SHP77 treated with DMSO at 0.1 percent for 48 hours (cell line): ENCODE results near the gene MRPS10.
"Not testable (repeated sequence)": the region's sequence is repeated elsewhere in the genome, so short reads cannot be mapped to it uniquely, and the experiment has no call there.

Source experiments
- DNase-seq: peaks from one replicate; lab custom pipeline; 2025; lab: John Stamatoyannopoulos, UW

Gene MRPS10

DNA sequence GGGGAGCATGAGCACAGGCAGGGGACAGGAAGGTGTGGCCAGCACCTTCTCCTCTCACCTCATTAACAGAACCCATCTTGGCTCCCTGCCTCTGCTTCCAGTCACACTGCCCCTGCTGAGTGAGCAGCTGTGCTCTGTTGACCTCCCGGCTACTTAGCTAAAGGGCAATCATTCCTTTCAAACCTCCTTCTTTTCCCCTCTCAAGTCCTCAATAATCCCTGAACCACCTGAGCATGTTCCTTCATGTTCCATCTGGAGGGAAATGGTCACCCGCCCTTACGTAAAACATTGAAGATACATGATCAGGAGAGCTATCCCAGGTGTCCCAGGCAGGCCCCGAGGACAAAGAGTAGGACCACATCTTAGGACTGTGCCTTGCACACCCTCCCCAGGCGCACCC is 21.7 kb upstream of the MRPS10 start:
- no peak for DNase-seq

DNA sequence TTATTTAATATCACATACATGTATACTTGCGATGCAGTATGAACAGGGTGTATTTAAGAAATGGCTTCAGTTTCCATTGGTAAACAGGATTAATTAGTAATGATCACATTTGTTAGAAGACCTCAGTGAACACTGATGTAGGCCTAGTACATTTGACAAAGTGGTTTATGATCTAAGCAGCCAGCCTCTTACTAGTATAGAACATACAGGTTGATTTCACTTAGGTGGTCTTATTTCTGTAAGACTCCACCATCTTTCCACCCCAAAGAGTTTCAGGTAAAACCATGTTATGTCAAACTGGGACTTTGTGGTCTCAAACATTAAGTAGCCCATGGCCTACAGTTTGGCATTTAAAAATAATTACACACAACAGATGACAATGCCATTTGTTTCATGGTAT is 20.2 kb upstream of the MRPS10 start:
- no peak for DNase-seq

DNA sequence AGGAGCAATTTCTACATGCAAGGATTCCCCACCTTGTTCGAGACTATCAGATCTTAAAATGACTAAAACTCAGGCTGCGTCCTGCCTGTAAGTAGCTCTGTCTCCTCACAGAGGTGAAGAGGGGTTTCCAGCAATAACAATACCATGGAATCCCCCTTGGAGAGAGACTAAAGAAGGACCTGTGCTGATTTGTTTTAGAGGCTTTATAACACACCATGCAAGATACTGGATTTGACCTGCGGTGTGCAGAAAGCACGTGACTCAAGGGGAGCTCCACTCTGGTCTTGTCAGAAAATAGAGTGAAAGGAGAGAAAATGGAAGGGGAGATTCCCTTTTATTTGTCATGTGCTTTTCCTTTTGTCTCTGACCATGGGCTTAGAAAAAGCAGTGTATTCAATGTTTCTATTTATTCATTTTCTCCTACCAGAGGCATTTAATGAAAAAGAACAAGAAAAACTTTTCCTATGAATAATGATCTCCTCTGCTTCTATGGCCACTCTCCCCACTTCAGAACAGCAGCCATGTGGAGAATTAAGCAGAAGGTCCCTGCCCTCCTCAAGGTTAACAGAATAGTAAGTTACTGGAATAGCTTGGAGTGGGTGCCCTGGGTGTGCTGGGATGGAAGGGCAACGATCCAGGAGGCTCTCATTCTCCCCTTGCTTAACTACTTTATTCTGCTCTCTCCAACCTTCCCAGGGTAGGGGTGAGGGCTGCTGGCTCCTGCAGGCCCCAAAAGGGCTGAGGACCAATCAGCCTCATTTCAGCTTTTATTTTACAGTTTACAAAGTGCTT is 19.2 kb upstream of the MRPS10 start:
- DNase-seq: no peak

DNA sequence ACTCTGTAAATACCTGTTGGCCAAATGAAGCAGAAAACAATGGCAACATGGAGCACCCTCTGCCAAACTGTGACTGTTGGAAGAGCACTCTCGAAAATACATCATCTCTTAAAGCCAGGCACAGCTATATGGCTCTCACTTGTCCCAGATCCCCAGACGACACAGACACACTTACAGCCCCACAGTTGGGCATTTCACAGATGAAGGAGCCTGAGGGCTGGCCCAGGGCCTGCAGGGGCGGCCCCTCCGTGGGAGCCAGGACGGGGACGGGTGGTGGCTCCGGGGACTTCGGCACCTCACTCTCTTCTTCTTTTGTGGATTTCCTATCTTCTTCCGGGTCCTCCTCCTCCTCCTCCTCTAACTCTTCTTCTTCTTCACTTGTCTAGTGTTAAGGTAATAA is 18.4 kb upstream of the MRPS10 start:
- no peak for DNase-seq

DNA sequence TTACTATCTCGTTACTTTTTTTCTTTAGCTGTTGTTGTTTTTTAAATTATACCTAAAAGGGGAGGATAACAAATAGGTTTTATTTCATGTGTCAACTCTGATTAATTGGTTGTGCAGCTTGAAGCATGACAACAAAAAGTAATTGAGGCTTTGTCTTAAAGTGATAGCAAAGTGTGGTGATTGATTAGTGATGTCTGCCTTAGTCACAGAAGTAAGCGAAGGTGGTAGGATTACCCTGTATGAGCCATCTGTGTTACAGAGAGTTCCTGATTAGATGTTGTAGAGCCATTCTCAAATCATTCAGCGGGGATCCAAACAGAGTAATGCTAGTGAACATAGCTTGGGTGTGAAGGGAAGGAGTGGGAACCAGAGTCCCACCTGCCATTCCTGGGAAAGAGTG is 14.4 kb upstream of the MRPS10 start:
- DNase-seq: no peak

DNA sequence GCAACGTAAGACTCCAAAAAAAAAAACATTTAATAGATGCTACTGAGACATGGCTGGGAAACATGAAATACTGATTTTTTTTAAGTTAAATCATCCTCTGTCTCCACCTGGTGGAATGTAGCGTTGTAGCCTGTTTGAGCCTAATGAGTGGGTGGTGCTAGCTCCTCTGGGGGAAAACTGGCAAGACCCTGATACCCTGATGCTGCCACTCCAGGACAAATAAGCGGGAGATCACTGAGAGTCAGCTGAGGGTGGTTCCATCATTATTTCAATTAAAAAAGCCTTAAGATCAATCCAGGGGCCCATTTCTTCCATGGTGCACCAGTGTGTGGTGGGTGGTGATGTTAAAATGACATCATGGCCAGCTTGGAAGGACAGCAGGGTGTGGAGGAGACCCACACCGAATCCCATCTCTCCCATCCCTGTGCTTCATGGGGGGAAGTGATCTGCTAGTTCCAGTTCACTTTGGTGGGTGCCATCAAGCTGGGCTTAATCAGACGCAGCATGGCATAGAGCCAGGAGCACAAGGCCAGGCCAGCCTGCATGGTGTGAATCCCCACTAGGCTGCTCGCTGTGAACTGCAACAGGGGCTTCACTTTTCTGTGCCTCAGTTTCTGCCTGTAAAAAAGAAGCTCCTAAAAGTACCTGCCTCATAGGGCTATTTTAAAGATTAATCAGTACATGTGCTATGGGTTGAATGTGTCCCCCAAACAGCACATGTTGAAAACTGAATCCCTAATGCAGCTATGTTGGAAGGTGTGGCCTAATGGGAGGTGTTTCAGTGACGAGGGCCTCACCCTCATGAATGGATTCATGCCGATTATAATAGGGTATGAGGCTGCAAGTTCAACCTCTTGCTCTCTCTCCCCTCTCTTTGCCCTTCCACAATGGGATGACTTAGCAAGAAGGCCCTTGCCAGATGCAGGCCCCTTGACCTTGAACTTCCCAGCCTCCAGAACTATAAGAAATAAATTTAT is 13.0 kb upstream of the MRPS10 start:
- no peak for DNase-seq

DNA sequence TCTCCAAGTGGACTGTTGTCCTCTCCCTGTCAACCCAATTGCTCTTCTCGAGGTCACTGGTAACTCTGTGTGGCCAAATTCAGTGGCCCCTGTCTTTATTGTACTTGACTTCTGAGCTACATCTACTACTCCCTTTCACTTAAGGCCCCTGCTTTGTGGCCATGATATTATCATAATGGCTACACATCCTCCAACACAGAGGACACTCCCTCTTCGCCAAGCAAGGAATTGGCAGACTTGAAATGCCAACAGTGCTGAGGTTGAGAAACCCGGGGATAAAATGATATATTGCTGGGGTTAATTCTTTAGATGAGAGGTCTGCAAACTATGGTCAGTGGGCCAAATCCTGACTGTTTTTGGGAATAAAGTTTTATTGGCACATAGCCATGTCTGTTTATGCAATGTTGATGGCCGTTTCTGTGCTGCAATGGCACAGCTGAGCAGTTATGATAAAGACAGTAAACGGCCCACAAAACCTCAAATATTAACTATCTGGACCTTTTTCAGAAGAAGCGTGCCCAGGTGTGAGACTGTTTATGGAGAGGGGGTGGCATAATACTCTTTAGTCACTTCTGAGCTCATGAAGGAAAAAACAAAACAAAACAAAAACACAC is 12.0 kb upstream of the MRPS10 start:
- DNase-seq: no peak

DNA sequence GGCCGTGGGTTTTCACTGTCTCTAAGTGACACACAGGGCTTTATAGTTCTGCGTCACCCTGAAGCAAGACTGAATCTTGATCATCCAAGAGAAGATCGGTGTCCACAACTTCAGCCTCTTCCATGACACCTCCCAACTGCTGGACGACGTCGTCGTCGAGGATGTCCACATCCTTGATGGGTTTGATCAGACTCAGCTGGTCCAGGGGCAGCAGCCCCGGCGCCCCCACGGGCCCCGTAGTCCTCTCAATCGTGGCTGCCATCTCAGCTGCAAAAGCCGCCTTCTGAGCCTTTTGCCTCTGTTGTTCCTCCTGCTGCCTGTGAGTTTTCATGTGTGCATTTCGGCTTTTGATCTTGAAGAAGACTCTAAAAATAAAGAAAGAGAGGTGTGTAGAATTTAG is 10.6 kb upstream of the MRPS10 start:
- DNase-seq: no peak

DNA sequence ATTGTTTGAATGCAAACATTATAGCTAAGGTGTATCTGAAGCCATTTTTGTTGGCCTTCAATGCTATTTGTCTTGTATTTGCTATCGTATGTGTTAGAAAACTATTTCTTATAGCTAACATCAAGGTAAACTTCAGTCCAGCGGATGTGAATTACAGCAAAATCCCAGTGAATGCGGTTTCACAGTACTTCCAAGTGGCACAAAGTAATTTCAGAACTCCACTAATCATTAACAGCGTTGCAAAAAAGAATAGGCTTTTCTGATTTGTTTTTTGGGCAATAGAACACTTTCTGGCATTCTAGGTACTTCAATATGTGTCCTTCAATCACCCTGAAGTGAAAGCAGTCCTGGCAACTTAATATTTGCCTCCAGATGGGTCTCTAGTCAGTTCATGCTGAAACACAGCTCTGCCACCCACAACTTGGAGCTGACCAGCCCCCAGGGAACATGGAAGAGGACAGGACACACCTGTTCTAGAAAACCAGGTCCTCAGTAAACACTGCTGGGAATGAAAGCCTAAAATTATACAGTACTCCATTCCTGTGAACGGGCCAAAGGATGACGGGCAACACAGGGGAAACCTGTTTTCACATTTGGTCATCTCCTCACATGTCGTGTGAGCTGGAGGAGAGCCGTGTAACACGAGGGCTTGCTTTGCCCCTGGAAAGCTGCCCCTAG is 9.7 kb upstream of the MRPS10 start:
- no peak for DNase-seq

DNA sequence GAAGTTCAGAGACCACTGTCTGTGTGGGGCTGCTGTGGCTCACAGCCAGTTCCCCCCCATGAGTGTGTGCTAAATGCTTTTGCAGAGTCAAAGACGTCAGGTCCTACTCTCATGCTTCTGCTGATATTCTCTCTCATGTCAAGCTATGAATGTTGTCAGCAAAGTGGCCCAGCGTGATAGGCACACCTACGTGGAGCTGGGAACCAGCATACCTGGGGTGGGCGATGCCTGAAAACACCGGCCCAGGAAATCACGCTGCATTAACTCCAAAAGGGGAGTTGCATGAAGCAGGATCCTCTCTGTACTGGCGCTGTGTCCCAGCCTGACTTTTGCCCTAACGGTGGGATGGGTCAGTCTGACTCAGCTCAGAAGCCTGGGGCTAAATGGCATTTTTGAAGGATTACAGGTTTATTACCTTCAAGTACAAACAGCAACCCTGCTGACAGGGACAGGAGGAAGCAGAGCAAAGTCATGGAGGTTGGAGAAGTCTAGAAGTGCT is 9.0 kb upstream of the MRPS10 start:
- DNase-seq: no peak

DNA sequence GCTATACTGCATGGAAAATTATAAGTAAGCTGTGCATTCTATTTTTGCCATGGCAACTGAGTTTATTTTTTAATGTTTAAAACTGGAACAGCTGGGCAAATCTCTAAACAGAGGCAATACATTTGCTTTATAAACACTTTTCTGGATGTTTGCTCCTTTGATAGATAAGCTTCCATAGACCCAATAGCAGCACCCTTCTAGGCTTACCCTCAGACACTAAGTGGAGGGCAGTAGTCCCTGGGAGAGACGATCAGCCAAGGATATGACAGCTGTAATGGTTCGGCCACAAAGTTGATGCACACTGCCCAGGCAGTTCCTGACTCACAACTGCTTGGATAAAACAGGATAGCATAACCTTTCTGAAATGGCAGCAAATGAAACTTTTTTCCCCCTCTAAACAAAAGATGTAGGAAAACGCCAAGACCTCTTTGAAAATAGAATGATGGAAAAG is 8.5 kb upstream of the MRPS10 start:
- no peak for DNase-seq

DNA sequence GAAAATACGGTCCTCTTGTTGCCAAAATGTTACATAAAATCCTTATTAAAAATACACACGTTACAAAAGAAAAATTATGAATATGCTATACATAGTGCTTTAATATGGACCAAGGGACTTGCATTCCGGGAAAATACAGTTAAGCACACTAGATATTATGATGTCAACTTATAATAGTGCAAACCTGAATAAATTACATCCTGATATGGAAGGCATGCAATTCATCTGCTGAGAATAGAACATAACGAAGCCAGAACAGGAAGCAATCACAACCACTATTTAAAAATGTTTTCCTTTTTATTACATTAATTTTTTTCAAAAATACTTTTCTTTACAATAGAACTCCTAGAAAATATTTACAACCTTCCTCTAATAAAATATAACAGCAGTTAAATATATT is 7.8 kb upstream of the MRPS10 start:
- no peak for DNase-seq

DNA sequence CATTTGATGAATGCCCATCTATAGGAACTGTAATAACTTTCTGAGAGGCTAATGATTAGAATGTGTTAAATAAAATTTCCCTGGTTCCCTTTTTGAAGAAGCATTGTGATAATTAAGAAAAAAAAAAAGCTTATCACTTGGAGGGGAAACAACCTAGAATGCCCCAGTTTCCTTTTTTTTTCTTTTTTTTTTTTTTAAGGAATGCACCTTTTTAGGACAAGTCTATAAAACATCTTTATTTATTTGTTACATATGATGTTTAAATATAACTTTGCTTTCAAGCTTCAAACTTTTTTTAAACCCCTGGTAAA is 7.3 kb upstream of the MRPS10 start:
- no peak for DNase-seq

DNA sequence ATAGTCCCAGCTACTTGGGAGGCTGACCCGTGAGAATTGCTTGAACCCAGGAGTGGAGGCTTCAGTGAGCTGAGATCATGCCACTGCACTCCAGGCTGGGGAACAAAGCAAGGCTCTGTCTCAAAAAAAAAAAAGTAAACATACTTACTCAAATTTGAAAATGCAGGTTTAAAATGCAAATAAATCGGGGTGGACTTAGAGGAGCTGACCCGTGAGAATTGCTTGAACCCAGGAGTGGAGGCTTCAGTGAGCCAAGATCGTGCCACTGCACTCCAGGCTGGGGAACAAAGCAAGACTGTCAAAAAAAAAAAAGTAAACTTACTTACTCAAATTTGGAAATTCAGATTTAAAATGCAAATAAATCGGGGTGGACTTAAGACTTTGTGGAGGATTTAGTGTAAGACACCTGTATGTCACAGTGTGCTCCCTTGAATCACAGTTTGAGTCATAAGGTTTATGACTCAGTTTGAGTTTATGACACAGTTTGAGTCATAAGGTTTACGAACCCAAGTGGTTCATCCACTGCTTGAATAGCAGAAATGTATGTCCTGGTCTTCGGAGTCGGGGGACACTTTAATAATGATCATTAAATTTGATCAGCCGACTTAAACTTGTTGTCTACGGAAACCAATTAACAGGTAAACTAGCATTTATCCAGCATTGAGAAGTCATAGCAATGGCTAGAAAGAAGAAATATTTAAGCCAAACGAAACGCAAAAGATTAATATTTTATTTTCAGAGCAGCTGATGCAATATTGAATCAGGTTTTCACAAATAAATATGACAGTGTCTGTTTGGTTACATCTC is 6.8 kb upstream of the MRPS10 start:
- no peak for DNase-seq

DNA sequence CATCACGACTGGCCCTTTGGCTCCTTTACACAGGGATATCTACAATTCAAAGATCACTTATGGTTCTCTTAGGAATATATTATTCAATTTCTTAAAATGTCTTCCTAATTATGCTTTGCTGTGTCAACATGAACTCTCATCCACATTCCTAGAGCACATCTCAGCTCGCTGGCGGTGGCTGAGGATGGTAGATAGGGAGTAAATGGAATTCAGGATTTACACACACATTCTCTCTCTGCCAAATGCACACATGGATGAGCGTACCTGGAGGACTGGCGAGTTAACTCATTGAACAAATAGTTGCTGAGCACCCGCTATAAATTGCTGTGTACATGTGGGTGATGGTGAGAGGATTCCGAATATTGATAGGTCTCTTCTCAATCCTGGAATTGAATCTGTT is 4.8 kb upstream of the MRPS10 start:
- no peak for DNase-seq

DNA sequence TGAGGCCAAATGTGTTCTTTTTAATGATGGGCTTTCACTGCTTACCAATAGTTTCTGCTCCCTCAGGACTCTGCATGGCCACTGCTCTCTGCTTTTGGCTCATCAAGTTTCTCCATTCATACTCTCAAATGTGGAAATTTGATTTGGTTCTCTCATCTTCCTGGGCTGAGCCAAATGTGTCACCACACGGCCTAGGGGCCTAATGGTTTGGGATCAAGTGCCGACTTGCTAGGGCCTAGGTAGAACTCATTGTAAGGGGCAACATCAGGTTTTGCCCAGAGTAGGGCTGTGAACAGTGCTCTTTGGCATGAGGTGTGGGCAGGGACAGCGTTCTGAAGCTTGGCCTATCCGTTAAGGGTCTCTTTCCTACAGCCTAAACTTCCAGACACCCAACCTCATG is 3.9 kb upstream of the MRPS10 start:
- DNase-seq: no peak

DNA sequence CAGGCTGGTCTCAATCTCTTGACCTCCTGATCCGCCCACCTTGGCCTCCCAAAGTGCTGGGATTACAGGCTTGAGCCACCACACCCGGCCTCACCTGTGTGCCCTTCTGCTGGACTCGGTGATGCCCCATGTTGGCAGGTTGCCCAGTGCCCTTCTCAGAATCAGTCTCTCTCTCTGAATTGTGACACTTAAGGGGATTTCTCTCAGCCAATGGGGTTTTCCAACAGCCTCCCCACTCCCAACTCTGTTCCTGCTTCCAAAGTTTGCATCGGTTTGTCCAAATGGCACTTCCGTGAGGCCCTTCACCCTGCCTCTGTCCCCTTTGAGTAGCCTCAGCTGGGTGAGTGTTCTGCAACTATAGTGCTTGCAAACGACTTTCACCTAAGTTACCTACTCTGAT is 3.1 kb upstream of the MRPS10 start:
- DNase-seq: no peak

DNA sequence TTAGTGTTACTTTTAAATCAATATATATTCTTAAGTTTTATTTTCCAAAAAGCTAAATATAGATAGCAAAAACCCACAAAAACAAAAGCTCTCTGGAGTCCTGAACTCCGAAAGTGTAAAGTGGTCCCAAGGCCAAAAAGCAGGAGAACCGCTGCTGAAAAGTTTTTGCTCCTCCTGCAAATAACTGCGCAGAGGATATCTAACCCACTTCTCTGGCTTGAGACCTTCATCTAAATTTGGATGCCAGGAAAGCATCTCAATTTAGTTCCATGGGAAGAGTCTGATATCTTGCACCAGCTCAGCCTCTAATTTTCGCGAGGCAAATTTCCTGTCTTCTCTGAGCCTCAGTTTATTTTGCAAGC is 523 bp downstream of the MRPS10 start:
- DNase-seq: no peak

DNA sequence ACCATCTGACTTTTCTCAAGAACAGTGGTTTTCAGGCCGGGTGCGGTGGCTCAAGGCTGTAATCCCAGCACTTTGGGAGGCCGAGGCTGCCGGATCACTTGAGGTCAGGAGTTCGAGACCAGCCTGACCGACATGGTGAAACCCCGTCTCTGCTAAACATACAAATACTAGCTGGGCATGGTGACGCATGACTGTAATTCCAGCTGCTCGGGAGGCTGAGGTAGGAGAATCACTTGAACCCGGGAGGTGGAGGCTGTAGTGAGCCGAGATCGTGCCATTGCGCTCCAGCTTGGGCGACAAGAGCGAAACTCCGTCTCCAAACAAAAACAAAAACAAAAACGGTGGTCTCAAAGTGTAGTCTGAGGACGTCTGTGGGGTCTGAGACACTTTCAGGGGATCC is 1.2 kb downstream of the MRPS10 start:
- DNase-seq: not testable (repeated sequence)

DNA sequence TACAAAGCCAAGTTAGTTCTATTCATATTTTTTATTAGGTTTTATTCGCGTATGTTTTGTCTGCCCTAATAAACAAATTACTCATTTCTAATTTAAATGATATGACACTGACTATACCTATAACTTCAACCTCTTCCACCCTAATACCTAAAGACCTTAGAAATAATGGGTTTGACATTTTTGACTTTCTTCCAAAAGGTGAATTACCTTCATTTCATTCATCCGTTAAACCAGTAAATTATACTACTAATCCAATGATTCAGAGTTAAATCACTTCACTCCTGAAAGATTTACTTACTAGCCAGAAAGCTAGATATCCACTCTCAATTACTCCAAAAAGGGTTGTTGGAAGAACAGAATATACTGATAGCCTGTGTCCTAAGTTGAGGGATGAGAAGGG is 5.2 kb downstream of the MRPS10 start:
- no peak for DNase-seq

DNA sequence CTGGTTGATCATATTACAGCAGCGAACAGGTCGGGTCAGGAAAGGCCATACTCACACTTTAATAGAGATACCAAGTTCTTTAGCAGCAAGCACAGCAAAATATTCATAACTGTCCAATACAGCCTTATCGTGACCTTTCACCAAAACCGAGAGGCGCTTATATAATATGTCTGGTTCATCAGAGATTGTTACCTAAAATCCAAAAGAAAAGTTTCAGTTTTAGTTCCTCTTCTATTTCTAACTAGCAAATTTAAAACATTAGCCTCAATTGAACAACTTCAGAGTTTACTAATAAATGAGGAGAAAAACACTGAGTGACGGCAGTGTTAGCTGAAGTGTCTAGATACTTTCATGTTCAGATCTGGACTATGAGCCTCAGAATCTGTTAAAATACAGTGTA is 5.9 kb downstream of the MRPS10 start:
- DNase-seq: no peak
